ENCODE results near the gene ANKMY1. TPM values are rescaled to one million over a fixed set of nuclear protein-coding genes. Genes with fewer than 3 reads are reported as not detected.

The ANKMY1 gene
- total RNA-seq, 4 donors from 2014 or later: 7.0 to 12.0 (median 8.9) TPM

DNA sequence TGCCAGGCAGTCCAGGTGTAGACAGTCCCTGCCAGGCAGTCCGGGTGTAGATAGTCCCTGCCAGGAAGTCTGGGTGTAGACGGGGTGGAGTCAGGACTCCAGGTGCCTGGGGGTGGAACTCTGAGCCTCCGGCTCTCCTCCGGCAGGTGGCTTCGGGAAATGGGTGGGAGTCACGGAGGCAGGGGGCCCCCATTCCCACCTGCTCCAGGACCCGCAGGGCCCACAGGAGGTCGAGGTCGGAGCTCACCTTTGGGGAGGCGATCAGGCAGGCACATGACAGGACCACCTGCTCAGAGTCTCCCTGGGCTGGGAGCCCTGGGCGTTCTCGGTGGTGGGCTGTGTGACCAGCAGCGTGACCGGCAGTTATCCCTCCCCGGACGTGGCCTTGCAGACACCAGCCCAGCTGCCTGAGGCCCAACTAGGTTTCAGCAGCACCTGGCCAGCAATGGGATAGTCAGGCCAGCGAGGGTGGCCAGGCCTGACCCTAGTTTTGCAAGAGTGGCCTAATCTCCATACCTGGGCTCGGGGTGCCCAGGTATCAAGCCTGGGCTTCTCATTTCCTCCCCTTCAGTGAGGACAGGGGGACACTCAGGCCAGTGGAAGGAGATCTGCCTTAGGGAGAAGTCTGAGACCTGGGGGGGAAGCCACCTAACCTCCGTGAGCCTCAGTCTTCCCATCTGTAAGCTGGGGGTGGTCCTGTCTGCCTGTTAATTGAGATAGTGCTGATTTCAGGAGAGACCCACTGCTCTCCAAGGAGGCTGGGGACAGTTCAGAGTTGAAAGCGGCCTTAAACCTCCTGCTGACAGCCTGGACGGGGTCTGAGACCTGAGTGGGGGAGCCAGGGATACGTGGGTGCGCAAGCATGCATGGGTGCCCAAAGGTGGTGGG, 109.2 kb downstream of the ANKMY1 start:
- no peaks in the 10 kb centered on the region for H3K9me3 ChIP-seq
- no peak for ATAC-seq
- no peak overlapping the region for H3K27ac ChIP-seq
- TF ChIP-seq, protein P1, sequence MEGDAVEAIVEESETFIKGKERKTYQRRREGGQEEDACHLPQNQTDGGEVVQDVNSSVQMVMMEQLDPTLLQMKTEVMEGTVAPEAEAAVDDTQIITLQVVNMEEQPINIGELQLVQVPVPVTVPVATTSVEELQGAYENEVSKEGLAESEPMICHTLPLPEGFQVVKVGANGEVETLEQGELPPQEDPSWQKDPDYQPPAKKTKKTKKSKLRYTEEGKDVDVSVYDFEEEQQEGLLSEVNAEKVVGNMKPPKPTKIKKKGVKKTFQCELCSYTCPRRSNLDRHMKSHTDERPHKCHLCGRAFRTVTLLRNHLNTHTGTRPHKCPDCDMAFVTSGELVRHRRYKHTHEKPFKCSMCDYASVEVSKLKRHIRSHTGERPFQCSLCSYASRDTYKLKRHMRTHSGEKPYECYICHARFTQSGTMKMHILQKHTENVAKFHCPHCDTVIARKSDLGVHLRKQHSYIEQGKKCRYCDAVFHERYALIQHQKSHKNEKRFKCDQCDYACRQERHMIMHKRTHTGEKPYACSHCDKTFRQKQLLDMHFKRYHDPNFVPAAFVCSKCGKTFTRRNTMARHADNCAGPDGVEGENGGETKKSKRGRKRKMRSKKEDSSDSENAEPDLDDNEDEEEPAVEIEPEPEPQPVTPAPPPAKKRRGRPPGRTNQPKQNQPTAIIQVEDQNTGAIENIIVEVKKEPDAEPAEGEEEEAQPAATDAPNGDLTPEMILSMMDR (IDR thresholded peaks at IDR 0.05): no peak
- TF ChIP-seq EP300 (IDR thresholded peaks at IDR 0.05): no peak
- TF ChIP-seq POLR2AphosphoS5 (IDR thresholded peaks at IDR 0.05): no peak
- TF ChIP-seq POLR2A (IDR thresholded peaks at IDR 0.05): no peak
- H3K4me3 ChIP-seq: no peak overlapping the region
- peaks cover 0 to 19% of the 10 kb centered on the region in 2 donors for H3K36me3 ChIP-seq
- H3K4me1 ChIP-seq: peaks cover 0 to 36% (median 11%) of the 10 kb centered on the region in 3 donors
- H3K27me3 ChIP-seq: peaks cover 7% of the 10 kb centered on the region
- no CpG with 5 or more reads among the region's 23 CpGs for WGBS, 2 donors (ENCODE audit: low coverage in 1 of 2)

DNA sequence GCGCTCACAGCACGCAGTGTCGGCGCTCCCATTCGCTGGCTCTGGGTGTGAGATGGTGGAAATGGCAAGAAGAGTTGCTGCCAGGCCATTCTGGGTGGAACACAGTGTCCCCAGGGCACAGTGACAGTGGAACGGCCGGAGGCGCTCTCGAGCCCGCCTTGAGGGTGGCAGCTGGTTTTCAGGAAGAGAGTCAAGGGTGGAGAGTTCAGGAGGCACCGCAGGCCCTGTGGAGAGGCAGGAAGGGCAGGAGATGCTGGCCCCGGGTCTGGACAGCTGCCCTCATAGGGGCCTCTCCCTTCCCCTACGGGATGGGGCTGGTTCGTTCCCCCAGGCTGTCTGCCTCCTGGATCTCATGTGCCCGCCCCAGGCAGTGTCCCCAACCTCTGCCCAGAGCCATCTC, 109.9 kb downstream of the ANKMY1 start:
- TF ChIP-seq EP300 (IDR thresholded peaks at IDR 0.05): no peak
- TF ChIP-seq, protein P1 (IDR thresholded peaks at IDR 0.05): no peak
- no peak for TF ChIP-seq POLR2A (IDR thresholded peaks at IDR 0.05)
- no peak for TF ChIP-seq POLR2AphosphoS5 (IDR thresholded peaks at IDR 0.05)
- H3K27ac ChIP-seq: no peak overlapping the region
- peaks cover 0 to 32% (median 9%) of the 10 kb centered on the region in 3 donors for H3K4me1 ChIP-seq
- H3K36me3 ChIP-seq: peaks cover 0 to 19% of the 10 kb centered on the region in 2 donors
- no CpG with 5 or more reads among the region's 15 CpGs for WGBS, 2 donors (ENCODE audit: low coverage in 1 of 2)
- no peak overlapping the region for H3K4me3 ChIP-seq
- H3K27me3 ChIP-seq: peaks cover 5% of the 10 kb centered on the region
- no peaks in the 10 kb centered on the region for H3K9me3 ChIP-seq
- no peak for ATAC-seq

DNA sequence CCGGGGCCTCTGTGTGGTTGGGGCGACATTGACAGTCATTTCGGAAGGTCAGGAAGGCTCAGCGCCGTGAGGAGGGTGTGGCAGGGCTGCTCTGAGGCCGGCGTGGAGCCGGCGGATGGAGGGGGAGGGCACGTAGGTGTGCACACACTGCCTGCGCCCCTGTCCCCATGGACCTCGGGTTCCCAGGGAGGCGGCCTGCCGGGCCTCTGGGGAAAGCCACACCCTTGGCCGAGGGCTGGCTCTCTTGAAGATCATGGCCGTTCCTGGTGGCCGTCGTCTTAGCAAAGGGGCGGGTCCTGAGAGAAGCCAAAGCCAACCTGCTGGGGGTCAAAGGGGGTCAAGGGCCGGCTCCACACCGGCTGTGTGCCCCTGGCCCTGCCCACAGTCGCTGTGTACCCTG, 110.5 kb downstream of the ANKMY1 start:
- Histone ChIP-seq H3K27me3 (peaks cover 5% of the 10 kb centered on the region), H3K4me3 (no peak overlapping the region), H3K4me1 (peaks cover 0 to 29% (median 9%) of the 10 kb centered on the region in 3 donors), H3K36me3 (peaks cover 0 to 19% of the 10 kb centered on the region in 2 donors), H3K27ac (no peak overlapping the region), H3K9me3 (no peaks in the 10 kb centered on the region)
- TF ChIP-seq, protein P1 (IDR thresholded peaks at IDR 0.05): no peak
- no peak for TF ChIP-seq POLR2A (IDR thresholded peaks at IDR 0.05)
- no peak for TF ChIP-seq EP300 (IDR thresholded peaks at IDR 0.05)
- no peak for TF ChIP-seq POLR2AphosphoS5 (IDR thresholded peaks at IDR 0.05)
- ATAC-seq: no peak
- 40% methylated on average over 5 of the region's 22 CpGs; no CpG with 5 or more reads in 1 of the 2 donors for WGBS, 2 donors (ENCODE audit: low coverage in 1 of 2)

DNA sequence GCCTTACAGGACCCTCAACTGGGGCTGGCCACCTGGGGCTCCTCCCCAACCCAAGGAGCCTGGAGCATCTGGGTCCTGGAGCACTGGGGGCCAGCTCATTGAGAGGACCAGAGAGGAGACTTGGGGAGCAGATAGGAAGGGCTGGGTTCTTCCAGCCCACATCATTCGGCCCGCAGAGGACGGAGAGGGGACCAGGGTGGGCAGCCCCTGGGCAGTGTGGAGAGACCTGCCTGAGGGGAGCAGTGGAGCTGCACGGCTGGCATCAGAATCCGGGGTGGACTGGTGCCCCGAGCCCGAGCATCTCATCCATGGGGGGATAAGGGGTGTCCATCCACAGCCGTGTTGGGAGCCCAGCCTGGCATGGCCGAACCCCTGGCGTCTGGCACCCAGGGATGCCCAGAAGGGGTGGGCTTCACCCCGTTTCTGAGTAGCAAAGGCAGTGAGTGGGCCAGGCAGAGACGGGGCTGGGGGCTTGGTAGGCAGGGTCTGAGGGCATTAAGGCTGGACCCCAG, 111.1 kb downstream of the ANKMY1 start:
- 92 to 100% methylated on average over 1 to 7 of the region's 12 CpGs for WGBS, 2 donors (ENCODE audit: low coverage in 1 of 2)
- H3K27ac ChIP-seq: no peak overlapping the region
- no peak overlapping the region for H3K4me3 ChIP-seq
- peaks cover 1% of the 10 kb centered on the region for H3K27me3 ChIP-seq
- H3K4me1 ChIP-seq: peaks cover 0 to 29% (median 3%) of the 10 kb centered on the region in 3 donors
- no peak for ATAC-seq
- H3K9me3 ChIP-seq: no peaks in the 10 kb centered on the region
- TF ChIP-seq POLR2A (IDR thresholded peaks at IDR 0.05): no peak
- TF ChIP-seq POLR2AphosphoS5 (IDR thresholded peaks at IDR 0.05): no peak
- no peak for TF ChIP-seq EP300 (IDR thresholded peaks at IDR 0.05)
- TF ChIP-seq, protein P1 (IDR thresholded peaks at IDR 0.05): no peak
- peaks cover 0 to 19% of the 10 kb centered on the region in 2 donors for H3K36me3 ChIP-seq
